ENCODE data around the gene EDC4.
"Not testable (repeated sequence)": the region's sequence is repeated elsewhere in the genome, so short reads cannot be mapped to it uniquely, and the experiment has no call there.

The EDC4 gene, protein sequence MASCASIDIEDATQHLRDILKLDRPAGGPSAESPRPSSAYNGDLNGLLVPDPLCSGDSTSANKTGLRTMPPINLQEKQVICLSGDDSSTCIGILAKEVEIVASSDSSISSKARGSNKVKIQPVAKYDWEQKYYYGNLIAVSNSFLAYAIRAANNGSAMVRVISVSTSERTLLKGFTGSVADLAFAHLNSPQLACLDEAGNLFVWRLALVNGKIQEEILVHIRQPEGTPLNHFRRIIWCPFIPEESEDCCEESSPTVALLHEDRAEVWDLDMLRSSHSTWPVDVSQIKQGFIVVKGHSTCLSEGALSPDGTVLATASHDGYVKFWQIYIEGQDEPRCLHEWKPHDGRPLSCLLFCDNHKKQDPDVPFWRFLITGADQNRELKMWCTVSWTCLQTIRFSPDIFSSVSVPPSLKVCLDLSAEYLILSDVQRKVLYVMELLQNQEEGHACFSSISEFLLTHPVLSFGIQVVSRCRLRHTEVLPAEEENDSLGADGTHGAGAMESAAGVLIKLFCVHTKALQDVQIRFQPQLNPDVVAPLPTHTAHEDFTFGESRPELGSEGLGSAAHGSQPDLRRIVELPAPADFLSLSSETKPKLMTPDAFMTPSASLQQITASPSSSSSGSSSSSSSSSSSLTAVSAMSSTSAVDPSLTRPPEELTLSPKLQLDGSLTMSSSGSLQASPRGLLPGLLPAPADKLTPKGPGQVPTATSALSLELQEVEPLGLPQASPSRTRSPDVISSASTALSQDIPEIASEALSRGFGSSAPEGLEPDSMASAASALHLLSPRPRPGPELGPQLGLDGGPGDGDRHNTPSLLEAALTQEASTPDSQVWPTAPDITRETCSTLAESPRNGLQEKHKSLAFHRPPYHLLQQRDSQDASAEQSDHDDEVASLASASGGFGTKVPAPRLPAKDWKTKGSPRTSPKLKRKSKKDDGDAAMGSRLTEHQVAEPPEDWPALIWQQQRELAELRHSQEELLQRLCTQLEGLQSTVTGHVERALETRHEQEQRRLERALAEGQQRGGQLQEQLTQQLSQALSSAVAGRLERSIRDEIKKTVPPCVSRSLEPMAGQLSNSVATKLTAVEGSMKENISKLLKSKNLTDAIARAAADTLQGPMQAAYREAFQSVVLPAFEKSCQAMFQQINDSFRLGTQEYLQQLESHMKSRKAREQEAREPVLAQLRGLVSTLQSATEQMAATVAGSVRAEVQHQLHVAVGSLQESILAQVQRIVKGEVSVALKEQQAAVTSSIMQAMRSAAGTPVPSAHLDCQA (N-terminal part only)

DNA sequence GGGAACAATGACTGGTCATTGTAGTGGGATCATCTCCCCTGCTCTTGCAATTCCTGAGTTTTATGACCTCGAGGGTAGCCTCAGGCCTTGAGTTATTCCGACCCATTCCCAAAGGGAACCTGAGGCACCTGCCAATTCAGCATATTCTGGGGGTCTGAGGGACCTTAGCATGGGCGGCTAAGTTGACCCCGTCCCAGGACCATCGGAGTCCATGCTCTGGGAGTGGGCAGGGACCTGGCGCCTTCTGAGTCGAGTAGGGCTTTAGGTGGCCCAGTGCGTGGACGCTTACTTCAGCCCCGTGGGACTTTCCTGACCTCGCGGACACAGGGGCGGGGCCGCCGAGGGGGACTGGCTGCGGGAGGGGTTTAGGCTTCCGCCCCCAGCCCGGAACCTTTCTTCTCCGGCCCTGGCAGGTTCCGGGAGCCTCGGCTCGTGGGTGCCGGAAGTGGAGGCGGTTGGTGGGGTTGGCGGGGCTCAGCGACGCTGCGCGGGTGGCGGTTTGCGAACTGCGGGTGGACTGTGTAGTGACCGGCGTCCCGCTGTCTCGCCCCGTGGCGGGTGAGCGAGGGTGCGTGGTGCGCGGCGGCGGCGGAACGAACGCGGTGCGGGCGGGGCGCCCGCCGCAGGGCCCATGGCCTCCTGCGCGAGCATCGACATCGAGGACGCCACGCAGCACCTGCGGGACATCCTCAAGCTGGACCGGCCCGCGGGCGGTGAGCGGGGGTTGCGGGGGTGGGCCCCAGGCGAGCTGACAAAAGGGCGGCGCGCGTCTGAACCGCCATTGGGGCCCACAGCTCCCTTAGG lies at the start of gene EDC4:
TSS of gene EDC4 (plus strand) at position 422 of the 804 bp plus-strand sequence. CDS start at position 632, 210 bp downstream.
- Mint-ChIP-seq H3K27ac (peak within 1 kb of the TSS; percentile 94), H3K4me3 (peak within 1 kb of the TSS; percentile 91), H3K4me1 (ENCODE audit: low read depth) (peaks cover 24% of the 10 kb centered on the region), H3K36me3 (ENCODE audit: low read depth) (peaks cover 38% of the 10 kb centered on the region), H3K9me3 (no peaks in the 10 kb centered on the region), H3K27me3 (ENCODE audit: low read depth) (no peaks in the 10 kb centered on the region)
- peak; percentile 90 for DNase-seq (ENCODE audit: low spot score)

DNA sequence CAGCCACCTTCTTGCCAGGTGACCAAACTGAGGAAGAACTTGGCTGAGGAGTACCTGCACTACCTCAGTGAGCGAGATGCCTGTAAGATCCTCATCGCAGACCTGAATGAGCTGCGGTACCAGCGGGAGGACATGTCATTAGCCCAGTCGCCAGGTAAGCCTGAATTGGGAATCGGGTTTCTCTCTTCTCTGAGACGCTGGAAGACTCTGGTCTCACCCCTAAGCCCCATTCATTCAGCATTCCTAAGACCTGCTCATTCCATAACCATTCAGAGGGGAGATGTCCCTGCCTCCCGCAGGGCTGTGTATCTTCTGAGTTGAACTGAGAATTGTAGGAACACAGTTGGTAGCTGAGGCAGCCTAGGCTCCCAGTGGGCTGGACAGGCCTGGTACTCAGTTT lies 47.7 kb upstream of the EDC4 start:
- peaks cover 4% of the 10 kb centered on the region for H3K36me3 Mint-ChIP-seq (ENCODE audit: low read depth)
- H3K27ac Mint-ChIP-seq: no peak overlapping the region
- no peaks in the 10 kb centered on the region for H3K4me1 Mint-ChIP-seq (ENCODE audit: low read depth)
- no peak overlapping the region for H3K4me3 Mint-ChIP-seq
- DNase-seq (ENCODE audit: low spot score): no peak
- H3K27me3 Mint-ChIP-seq (ENCODE audit: low read depth): no peaks in the 10 kb centered on the region
- no peaks in the 10 kb centered on the region for H3K9me3 Mint-ChIP-seq

DNA sequence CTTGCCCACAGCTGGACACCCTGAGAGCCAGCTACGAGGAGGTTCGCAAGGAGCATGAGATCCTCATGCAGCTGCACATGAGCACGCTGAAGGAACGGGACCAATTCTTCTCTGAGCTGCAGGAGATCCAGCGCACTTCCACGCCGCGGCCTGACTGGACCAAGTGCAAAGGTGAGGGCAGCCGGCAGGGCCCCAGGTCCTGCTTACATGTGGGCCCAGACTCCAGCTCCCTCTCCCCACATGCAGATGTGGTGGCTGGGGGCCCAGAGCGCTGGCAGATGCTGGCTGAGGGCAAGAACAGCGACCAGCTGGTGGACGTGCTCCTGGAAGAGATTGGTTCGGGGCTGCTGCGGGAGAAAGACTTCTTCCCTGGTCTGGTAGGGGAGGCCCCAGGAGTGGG lies 46.9 kb upstream of the EDC4 start:
- Mint-ChIP-seq H3K4me1 (ENCODE audit: low read depth) (no peaks in the 10 kb centered on the region), H3K4me3 (no peak overlapping the region)

DNA sequence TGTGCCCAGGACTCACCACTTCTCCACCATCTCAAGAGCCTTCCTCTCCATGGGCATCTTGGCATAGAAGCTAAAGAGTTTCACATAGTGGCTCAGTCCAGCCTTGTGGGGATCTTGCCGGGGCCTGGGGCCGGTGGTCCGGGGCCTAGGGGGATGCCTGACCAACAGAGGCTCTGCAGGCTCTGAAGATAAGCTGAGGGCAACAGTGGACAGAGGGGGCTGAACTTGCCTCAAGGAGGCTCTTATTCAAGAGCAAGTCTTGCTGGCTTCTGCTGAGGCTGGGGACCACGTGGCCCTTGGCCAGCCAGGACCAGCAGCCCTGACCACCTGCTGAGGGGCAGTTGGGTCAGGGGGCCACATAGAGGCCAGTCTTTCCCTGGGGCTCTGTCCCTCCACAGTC lies 44.2 kb upstream of the EDC4 start:
- Mint-ChIP-seq H3K4me3 (no peak overlapping the region), H3K27me3 (ENCODE audit: low read depth) (no peaks in the 10 kb centered on the region), H3K9me3 (no peaks in the 10 kb centered on the region), H3K4me1 (ENCODE audit: low read depth) (peaks cover 7% of the 10 kb centered on the region), H3K36me3 (ENCODE audit: low read depth) (peaks cover 12% of the 10 kb centered on the region), H3K27ac (no peak overlapping the region)
- no peak for DNase-seq (ENCODE audit: low spot score)

More for the DNA sequence above, 46.9 kb upstream of the EDC4 start:
- Mint-ChIP-seq H3K36me3 (ENCODE audit: low read depth) (peaks cover 8% of the 10 kb centered on the region), H3K9me3 (no peaks in the 10 kb centered on the region), H3K27me3 (ENCODE audit: low read depth) (no peaks in the 10 kb centered on the region), H3K27ac (no peak overlapping the region)
- DNase-seq (ENCODE audit: low spot score): no peak

DNA sequence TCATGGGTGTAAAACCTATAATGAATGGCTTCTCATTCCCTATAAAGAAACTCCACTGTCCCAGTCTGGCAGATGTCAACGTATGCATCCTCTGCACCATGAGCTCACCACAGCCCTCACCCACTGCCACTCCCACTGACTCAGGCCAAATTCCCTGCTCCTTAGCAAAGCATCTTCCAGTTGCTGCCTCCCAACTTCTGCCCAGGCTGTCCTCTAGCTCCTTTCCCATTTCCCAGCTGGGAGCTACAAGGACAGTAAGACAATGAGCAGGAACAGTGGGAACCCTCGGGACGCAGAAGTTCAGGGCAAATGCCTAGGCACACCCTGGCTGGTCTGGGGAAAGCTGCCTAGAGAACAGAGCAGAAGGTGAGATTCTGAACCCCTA lies 39.8 kb upstream of the EDC4 start:
- no peak for DNase-seq (ENCODE audit: low spot score)
- peaks cover 12% of the 10 kb centered on the region for H3K36me3 Mint-ChIP-seq (ENCODE audit: low read depth)
- no peaks in the 10 kb centered on the region for H3K9me3 Mint-ChIP-seq
- peak overlapping the region; percentile 94 for H3K4me3 Mint-ChIP-seq
- peaks cover 11% of the 10 kb centered on the region for H3K4me1 Mint-ChIP-seq (ENCODE audit: low read depth)
- H3K27ac Mint-ChIP-seq: peak overlapping the region; percentile 34
- no peaks in the 10 kb centered on the region for H3K27me3 Mint-ChIP-seq (ENCODE audit: low read depth)

DNA sequence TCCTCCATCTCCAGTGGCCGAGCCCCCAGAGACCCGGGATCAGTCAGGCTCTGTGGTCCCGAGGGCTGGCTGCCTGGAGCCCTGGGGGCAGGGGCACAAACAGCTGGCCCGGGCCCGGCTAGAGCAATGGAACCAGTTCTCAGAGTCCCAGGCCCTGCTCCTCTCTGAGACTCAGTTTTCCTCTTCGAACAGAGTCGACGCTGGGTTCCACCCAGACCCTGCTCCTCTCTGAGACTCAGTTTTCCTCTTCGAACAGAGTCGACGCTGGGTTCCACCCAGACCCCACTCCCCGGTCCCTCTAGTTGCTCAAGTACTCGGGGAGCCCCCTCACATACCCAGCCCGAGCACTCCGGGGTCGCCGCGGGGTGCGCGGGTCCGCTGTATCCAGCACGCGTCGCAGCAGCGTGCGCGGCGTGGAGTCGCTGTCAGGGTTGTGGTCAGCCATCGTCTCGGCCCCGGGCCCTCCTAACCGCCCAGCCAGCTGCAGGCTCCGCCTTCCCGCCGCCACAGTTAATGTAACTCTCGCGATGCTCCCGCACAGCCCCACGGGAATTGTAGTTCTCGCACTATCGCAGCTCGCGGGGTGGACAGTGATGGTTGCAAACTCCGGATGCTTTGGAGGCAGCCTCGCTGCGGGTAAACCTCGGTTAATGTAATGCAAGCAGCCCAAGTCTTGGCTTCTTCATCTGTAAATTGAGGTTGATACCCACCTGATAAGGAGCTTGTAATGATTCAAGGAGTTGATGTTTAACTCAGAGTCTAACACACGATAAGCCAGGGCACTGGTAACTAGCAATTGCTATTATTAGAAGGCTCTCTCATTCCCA lies 39.2 kb upstream of the EDC4 start:
- Mint-ChIP-seq H3K4me1 (ENCODE audit: low read depth) (peaks cover 11% of the 10 kb centered on the region), H3K4me3 (peak overlapping the region; percentile 94), H3K27me3 (ENCODE audit: low read depth) (no peaks in the 10 kb centered on the region), H3K9me3 (no peaks in the 10 kb centered on the region), H3K27ac (peak overlapping the region; percentile 85), H3K36me3 (ENCODE audit: low read depth) (peaks cover 12% of the 10 kb centered on the region)
- peak; percentile 93 for DNase-seq (ENCODE audit: low spot score)

DNA sequence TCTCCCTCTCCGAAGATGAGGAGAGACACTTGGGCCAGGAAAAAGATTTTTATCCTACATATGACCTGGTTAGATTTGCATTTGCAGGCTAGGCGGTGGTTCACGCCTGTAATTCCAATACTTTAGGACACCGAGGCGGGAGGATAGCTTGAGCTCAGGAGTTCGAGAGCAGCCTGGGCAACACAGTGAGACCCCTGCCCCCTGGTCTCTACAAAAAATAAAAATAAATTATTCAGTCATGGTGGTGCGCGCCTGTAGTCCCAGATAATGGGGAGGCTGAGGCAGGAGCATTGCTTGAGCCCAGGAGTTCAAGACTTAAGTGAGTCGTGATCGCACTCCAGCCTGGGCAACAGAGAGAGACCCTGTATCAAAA lies 38.6 kb upstream of the EDC4 start:
- H3K9me3 Mint-ChIP-seq: no peaks in the 10 kb centered on the region
- peak overlapping the region; percentile 94 for H3K4me3 Mint-ChIP-seq

DNA sequence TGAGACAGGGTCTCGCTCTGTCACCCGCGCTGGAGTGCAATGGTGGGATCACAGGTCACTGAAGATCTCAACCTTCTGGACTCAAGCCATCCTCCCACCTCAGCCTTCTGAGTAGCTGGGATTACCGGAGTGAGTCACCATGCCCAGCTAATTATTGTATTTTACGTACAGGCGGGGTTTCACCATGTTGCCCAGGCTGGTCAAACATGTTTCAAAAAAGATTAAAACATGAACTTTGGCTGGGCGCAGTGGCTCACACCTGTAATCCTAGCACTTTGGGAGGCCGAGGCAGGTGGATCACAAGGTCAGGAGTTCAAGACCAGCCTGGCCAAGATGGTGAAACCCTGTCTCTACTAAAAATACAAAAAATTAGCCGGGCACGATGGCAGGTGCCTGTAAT lies 35.7 kb upstream of the EDC4 start:
- peaks cover 15% of the 10 kb centered on the region for H3K4me1 Mint-ChIP-seq (ENCODE audit: low read depth)
- H3K27me3 Mint-ChIP-seq (ENCODE audit: low read depth); H3K36me3 Mint-ChIP-seq (ENCODE audit: low read depth); H3K27ac Mint-ChIP-seq; H3K4me3 Mint-ChIP-seq; DNase-seq (ENCODE audit: low spot score); H3K9me3 Mint-ChIP-seq: not testable (repeated sequence)

More for the DNA sequence above, 38.6 kb upstream of the EDC4 start:
- Mint-ChIP-seq H3K4me1 (ENCODE audit: low read depth) (peaks cover 11% of the 10 kb centered on the region), H3K27ac (no peak overlapping the region), H3K36me3 (ENCODE audit: low read depth) (peaks cover 12% of the 10 kb centered on the region), H3K27me3 (ENCODE audit: low read depth) (no peaks in the 10 kb centered on the region)
- DNase-seq (ENCODE audit: low spot score): no peak

DNA sequence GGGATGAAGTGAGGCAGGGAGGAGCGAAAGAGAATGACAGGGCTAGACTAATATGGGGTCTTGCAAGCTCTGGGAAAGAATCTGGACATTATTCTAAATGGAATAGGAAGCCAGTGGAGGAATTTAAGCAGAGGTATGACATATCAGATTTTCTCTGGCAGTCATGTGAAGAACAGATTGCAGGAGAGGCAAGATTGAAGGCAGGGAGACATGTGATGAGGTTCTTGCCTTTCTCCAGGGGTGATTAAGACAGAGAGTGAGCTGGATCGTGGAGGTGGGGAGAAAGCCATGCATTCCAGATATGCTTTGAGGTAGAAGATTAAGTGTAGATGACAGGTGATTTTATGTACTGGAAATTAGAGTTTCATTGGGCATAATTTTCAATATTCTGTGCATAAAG lies 35.0 kb upstream of the EDC4 start:
- H3K27ac Mint-ChIP-seq: no peak overlapping the region
- no peak for DNase-seq (ENCODE audit: low spot score)
- no peaks in the 10 kb centered on the region for H3K27me3 Mint-ChIP-seq (ENCODE audit: low read depth)
- no peaks in the 10 kb centered on the region for H3K9me3 Mint-ChIP-seq
- no peaks in the 10 kb centered on the region for H3K36me3 Mint-ChIP-seq (ENCODE audit: low read depth)
- peaks cover 12% of the 10 kb centered on the region for H3K4me1 Mint-ChIP-seq (ENCODE audit: low read depth)
- no peak overlapping the region for H3K4me3 Mint-ChIP-seq

DNA sequence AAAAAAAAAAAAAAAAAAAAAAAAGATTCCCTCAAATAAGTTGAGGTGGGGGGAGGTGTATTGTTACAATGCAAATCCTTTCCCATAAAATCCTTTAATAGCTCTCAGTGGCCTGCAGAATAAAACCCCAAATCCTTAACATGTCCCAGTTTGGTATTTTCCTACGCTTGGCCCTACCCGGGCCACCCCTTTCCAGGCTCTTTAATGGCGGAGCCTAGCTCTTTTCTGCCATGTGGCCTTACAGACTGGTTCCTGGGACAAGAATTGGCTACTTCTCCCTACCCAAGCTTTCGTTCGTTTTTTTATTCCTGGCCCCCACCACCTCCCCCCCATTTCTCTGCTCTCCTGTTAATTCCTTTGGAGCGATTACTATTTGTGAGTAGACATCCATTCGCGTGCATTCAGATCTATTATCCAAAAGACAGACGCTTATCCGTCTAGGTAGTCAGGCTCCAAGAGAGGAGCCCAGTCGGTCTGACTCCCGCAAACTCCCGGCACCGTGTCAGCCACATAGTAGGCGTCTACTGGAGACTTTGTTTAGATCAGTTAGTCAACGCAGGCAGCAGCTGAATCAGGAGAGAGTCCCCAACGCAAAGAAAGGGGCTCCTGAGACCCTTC lies 31.5 kb upstream of the EDC4 start:
- Mint-ChIP-seq H3K36me3 (ENCODE audit: low read depth) (peaks cover 4% of the 10 kb centered on the region), H3K4me3 (peak overlapping the region; percentile 92), H3K9me3 (no peaks in the 10 kb centered on the region), H3K4me1 (ENCODE audit: low read depth) (peaks cover 30% of the 10 kb centered on the region), H3K27ac (peak overlapping the region; percentile 95), H3K27me3 (ENCODE audit: low read depth) (no peaks in the 10 kb centered on the region)
- no peak for DNase-seq (ENCODE audit: low spot score)

DNA sequence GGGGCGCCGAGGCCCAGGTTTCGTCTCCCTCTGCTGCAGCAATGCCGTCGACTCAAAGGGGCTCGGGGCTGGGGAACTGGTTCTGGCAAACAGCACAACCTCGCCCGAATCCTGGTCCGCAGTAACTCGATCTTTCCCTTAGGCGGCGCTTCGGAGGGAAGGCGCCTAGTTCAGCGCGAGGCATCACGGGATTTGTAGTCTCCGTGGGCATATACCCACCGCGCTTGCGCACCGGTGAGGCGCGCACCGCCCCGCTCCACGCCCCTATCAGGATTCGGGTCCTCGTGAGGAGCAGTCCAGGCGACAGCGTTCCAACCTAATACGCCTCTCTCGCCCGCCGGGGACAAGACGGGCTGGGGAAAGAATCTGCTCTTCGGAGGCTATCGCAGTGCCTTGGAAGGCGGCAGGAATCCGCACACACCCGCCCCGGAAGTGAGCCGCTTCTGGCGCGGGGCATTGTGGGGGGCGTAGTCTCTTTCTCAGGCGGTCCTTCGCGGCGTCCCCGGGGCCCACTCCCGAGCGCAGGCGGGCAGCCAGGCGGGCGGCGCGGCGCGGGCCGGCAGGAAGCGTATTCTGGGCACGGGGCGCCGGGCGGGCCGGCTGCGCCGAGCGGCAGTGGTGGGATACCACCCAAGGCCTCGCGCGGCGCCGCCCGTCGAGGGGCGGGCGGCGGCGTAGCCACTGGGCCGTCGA lies 30.9 kb upstream of the EDC4 start, which contains the start of gene THAP11:
TSS of gene THAP11 (plus strand) at position 505 of the 693 bp plus-strand sequence. CDS start 235 bp downstream, outside the sequence.
- no peaks in the 10 kb centered on the region for H3K9me3 Mint-ChIP-seq
- peak within 1 kb of the TSS; percentile 93 for H3K4me3 Mint-ChIP-seq
- peaks cover 4% of the 10 kb centered on the region for H3K36me3 Mint-ChIP-seq (ENCODE audit: low read depth)
- H3K4me1 Mint-ChIP-seq (ENCODE audit: low read depth): peaks cover 30% of the 10 kb centered on the region
- peak; percentile 91 for DNase-seq (ENCODE audit: low spot score)
- H3K27me3 Mint-ChIP-seq (ENCODE audit: low read depth): no peaks in the 10 kb centered on the region
- H3K27ac Mint-ChIP-seq: peak within 1 kb of the TSS; percentile 96
